UCSD-AML1 (cell line): ENCODE data around the gene RHBDL3.

Source experiments
- DNase-seq: peaks from one replicate; lab custom pipeline; 2025; ENCODE audit not compliant: unreplicated experiment; lab: John Stamatoyannopoulos, UW

RHBDL3 gene

DNA sequence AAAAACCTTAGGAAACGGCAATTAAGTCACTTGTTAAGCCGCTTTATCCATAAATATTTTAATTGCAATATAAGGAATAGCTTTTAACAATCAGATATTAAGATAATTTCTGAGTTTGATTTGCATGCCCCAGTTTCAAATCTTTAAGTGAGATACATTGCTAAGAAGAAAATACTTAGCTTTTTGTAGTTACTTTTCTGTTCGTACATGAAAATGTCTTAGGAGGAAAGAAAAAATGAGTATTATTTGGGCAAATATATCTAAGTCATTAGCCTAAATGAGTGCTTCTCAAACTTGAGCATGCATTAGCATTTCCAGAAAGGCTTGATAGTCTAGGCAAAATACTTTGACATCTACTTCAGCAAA lies 90.7 kb downstream of the RHBDL3 start:
- no peak for DNase-seq

DNA sequence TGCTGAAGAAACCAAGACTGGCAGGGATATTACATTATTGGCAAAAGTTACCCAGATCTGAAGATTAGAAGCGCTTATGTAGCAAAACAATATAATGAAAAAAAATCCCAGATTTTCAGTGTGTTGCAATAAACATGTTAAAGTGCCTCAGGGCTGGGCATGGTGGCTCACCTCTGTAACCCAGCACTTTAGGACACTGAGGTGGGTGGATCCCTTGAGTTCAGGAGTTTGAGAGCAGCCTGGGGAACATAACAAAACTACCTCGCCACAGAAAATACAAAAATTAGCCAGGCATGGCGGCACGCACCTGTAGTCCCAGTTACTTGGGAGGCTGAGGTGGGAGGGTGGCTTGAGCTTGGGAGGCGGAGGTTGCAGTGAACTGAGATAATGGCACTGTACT lies 91.1 kb downstream of the RHBDL3 start:
- no peak for DNase-seq

DNA sequence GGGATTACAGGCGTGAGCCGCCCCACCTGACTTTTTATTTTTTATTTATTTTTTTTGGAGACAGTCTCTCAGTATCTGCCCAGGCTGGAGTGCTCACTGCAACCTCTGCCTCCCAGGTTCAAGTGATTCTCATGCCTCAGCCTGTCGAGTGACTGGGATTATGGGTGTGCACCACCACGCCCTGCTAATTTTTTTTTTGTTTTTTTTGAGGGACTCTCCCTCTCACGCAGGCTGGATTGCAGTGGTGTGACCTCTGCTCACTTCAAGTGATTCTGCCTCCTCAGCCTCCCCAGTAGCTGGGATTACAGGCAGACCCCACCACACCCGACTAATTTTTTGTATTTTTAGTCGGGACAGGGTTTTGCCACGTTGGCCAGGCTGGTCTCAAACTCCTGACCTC lies 92.0 kb downstream of the RHBDL3 start:
- DNase-seq = no peak

DNA sequence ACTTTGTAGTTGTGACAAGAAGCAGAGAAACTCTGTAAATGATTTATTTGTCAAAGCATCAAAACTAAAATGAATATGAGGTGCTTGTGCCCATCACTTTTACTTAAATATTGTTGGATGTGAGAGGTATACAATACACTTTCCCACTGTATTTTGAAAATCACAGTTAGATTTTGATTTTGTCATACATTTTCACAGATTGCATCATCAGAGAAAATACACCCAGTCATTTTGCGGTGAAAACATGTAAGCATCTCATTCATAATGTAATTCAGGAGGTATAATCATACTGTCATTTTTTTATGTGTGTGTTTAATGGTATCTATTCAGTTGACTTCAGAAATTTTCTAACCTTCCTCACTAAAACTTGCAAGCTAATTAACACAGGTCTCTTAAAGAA lies 95.6 kb downstream of the RHBDL3 start:
- no peak for DNase-seq

DNA sequence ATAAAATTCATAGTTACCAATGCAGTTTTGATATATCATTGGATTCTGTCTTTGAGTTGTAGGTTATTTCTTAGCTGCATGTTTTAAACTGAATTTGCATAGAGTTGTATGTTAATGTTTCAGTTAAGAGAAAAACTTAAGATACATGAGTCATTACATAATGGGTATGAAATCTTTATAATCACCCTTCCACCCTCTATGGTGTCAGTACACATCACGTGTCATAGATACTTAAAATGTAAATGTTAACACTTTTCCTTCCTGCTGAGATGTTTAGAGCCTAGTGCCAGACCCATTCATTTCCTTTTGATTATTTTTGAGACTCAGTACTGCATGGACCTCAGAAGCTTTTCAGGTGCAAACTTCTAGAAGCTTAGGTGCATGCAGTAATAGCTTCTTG lies 104.8 kb downstream of the RHBDL3 start:
- DNase-seq = no peak
